Measurements from ENCODE around the gene VSTM4.

DNA sequence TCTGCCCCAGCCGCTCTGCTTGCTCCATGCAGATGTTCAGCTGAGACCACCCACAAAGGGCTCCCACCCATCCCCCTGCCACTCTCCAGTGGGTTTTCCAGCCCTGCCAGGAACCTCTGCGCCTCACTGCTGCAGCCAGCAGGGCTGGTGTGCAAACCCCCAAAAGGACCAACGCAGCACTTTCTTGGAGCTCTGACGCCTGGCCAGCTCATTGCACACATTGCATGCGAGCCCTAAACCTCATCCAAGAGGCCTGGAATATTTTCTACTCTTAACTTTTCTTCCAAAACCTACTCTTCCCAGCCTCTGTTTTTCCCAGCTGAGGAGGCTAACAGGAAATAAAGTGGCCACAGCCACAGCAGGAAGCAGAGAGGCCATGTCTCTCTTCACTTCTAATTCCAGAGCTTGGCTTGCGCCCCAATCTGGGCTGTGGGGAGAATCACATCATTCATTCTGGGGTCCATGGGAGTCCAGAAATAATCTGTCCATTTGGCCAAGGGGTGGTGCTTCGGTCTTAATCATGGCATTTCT lies 23.1 kb upstream of the VSTM4 start:
- TF ChIP-seq, protein P1, sequence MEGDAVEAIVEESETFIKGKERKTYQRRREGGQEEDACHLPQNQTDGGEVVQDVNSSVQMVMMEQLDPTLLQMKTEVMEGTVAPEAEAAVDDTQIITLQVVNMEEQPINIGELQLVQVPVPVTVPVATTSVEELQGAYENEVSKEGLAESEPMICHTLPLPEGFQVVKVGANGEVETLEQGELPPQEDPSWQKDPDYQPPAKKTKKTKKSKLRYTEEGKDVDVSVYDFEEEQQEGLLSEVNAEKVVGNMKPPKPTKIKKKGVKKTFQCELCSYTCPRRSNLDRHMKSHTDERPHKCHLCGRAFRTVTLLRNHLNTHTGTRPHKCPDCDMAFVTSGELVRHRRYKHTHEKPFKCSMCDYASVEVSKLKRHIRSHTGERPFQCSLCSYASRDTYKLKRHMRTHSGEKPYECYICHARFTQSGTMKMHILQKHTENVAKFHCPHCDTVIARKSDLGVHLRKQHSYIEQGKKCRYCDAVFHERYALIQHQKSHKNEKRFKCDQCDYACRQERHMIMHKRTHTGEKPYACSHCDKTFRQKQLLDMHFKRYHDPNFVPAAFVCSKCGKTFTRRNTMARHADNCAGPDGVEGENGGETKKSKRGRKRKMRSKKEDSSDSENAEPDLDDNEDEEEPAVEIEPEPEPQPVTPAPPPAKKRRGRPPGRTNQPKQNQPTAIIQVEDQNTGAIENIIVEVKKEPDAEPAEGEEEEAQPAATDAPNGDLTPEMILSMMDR (IDR thresholded peaks at IDR 0.05) = no peak
- TF ChIP-seq, protein P2, sequence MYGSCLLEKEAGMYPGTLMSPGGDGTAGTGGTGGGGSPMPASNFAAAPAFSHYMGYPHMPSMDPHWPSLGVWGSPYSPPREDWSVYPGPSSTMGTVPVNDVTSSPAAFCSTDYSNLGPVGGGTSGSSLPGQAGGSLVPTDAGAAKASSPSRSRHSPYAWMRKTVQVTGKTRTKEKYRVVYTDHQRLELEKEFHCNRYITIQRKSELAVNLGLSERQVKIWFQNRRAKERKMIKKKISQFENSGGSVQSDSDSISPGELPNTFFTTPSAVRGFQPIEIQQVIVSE (CRISPR knock-in tag; IDR thresholded peaks at IDR 0.05; ENCODE audit: borderline replicate concordance) = no peak
- TF ChIP-seq SOX15 (CRISPR knock-in tag; IDR thresholded peaks at IDR 0.05) = no peak
- TF ChIP-seq TP53 (CRISPR knock-in tag; IDR thresholded peaks at IDR 0.05) = no peak
- TF ChIP-seq, protein P3, sequence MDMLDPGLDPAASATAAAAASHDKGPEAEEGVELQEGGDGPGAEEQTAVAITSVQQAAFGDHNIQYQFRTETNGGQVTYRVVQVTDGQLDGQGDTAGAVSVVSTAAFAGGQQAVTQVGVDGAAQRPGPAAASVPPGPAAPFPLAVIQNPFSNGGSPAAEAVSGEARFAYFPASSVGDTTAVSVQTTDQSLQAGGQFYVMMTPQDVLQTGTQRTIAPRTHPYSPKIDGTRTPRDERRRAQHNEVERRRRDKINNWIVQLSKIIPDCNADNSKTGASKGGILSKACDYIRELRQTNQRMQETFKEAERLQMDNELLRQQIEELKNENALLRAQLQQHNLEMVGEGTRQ (CRISPR knock-in tag; IDR thresholded peaks at IDR 0.05) = no peak
- no peak for TF ChIP-seq SMAD4 (CRISPR knock-in tag; IDR thresholded peaks at IDR 0.05)
- TF ChIP-seq ZNF317 (CRISPR knock-in tag; IDR thresholded peaks at IDR 0.05; ENCODE audit: borderline replicate concordance, low read depth) = no peak
- TF ChIP-seq ETV6 (CRISPR knock-in tag; IDR thresholded peaks at IDR 0.05) = no peak
- no peak for TF ChIP-seq KAT7 (CRISPR knock-in tag; IDR thresholded peaks at IDR 0.05; ENCODE audit: borderline replicate concordance)

Data from WTC11 (cell line).